HCT116 (cell line): ENCODE measurements around the gene FSIP1. TPM values are rescaled to one million over a fixed set of nuclear protein-coding genes. Genes with fewer than 3 reads are reported as not detected.

Experiments used
- ATAC-seq: fragments of 200-7000 bp; cut with Tn5 transposase; 2 replicates; pipeline ENCODE4 v1.9.1; 2020; ENCODE audit warnings: mild to moderate bottlenecking, moderate library complexity
- BruUV-seq: library from RNA; stranded (reverse); fragments of 400-500 nt; replicated peaks from 2 replicates; lab custom pipeline; 2021; lab: Mats Ljungman, UMichigan
- CTCF ChIA-PET: fragments of 300-600 bp; sonication (Branson Sonifier 250); formaldehyde crosslinking; loops from one replicate; lab custom pipeline; 2021; ENCODE audit warnings: antibody characterized with exemption; lab: Charles Lee
- POLR2A ChIA-PET: fragments of 300-600, 350-600 bp; sonication (Branson Sonifier 250); formaldehyde crosslinking; loops from one replicate; lab custom pipeline; 2021; ENCODE audit warnings: antibody characterized with exemption; lab: Charles Lee
- RAD21 ChIA-PET, 2 experiments: fragments of 300-600 bp; sonication (Branson Sonifier 250); formaldehyde crosslinking; loops; one replicate each; lab custom pipeline; 2023; ENCODE audit warnings: low total read pairs in 2 of 2; ENCODE audit not compliant: uncharacterized antibody in 2 of 2, unreplicated experiment in 2 of 2, low non-redundant PET in 1 of 2; lab: Charles Lee
- DNase-seq: peaks from one replicate; pipeline ENCODE4 v3.0.0-alpha.2; 2010; ENCODE audit warnings: low read depth, low spot score
- H2AFZ ChIP-seq: fragments of 200-600 bp; shearing (Covaris generic), sonication (generic); 2 replicates; pipeline ENCODE4 v1.6.1; 2017; ENCODE audit warnings: low read depth, mixed run types, mixed read lengths, antibody characterized with exemption, low read length; ENCODE audit not compliant: poor library complexity, severe bottlenecking
- H3K27ac ChIP-seq: 2 replicates; pipeline ENCODE4 v1.5.1; 2012; ENCODE audit warnings: low read depth, low read length
- H3K27me3 ChIP-seq: fragments of 200-600 bp; sonication (generic); 2 replicates; pipeline ENCODE4 v1.6.1; 2016; ENCODE audit warnings: mixed run types, low read length, mixed read lengths; ENCODE audit not compliant: insufficient read depth
- H3K36me3 ChIP-seq, 2 experiments: fragments of 200-500 bp in 1 of 2; fragments of 200-600 bp in 1 of 2; sonication (Bioruptor generic) in 1 of 2; sonication (generic) in 1 of 2; 2 replicates each; pipeline versions ENCODE4 v1.5.1 to v1.6.1; 2014 to 2016; ENCODE audit warnings: low read length in 2 of 2, inconsistent platforms in 1 of 2, mixed read lengths in 1 of 2, mixed run types in 1 of 2; ENCODE audit not compliant: insufficient read depth in 2 of 2, control insufficient read depth in 1 of 2
- H3K4me1 ChIP-seq, 2 experiments: fragments of 200-600 bp in 1 of 2; sonication (generic) in 1 of 2; 2 replicates each; pipeline versions ENCODE4 v1.5.1 to v1.6.1; 2012 to 2017; ENCODE audit warnings: low read length in 2 of 2, inconsistent platforms in 1 of 2, mild to moderate bottlenecking in 1 of 2, mixed read lengths in 1 of 2, mixed run types in 1 of 2, moderate library complexity in 1 of 2; ENCODE audit not compliant: insufficient read depth in 2 of 2, control insufficient read depth in 1 of 2
- H3K4me2 ChIP-seq: fragments of 200-600 bp; sonication (generic); 2 replicates; pipeline ENCODE4 v1.6.1; 2017; ENCODE audit warnings: mixed run types, low read length, mixed read lengths
- H3K4me3 ChIP-seq, 2 experiments: fragments of 200-600 bp in 1 of 2; sonication (generic) in 1 of 2; replicated peaks in 1 of 2; 2 replicates each; pipeline ENCODE4 v1.5.1; 2011 to 2016; ENCODE audit warnings: low read length in 2 of 2, control low read depth in 1 of 2, low read depth in 1 of 2, mild to moderate bottlenecking in 1 of 2, mixed read lengths in 1 of 2, mixed run types in 1 of 2
- H3K79me2 ChIP-seq: fragments of 200-600 bp; sonication (generic); 2 replicates; pipeline ENCODE4 v1.6.1; 2017; ENCODE audit warnings: mild to moderate bottlenecking, mixed run types, low read length, moderate library complexity, mixed read lengths; ENCODE audit not compliant: insufficient read depth
- H3K9ac ChIP-seq: fragments of 200-600 bp; sonication (generic); 2 replicates; pipeline ENCODE4 v1.6.1; 2016; ENCODE audit warnings: low read length, mixed read lengths
- H3K9me2 ChIP-seq: fragments of 200-600 bp; sonication (generic), shearing (Covaris generic); 2 replicates; pipeline ENCODE4 v1.6.1; 2017; ENCODE audit warnings: mixed run types, mild to moderate bottlenecking, moderate library complexity; ENCODE audit not compliant: insufficient read depth
- H3K9me3 ChIP-seq, 2 experiments: fragments of 200-500 bp in 1 of 2; fragments of 200-600 bp in 1 of 2; sonication (Bioruptor generic) in 1 of 2; sonication (generic) in 1 of 2; 2 replicates each; pipeline ENCODE4 v1.6.1; 2014 to 2017; ENCODE audit warnings: low read length in 2 of 2, mixed read lengths in 2 of 2, inconsistent platforms in 1 of 2, low read depth in 1 of 2, mild to moderate bottlenecking in 1 of 2, mixed run types in 1 of 2, moderate library complexity in 1 of 2; ENCODE audit not compliant: control insufficient read depth in 1 of 2, insufficient read depth in 1 of 2
- H4K20me1 ChIP-seq: fragments of 200-600 bp; sonication (generic), shearing (Covaris generic); 2 replicates; pipeline ENCODE4 v1.6.1; 2017; ENCODE audit warnings: mixed run types, mild to moderate bottlenecking, moderate library complexity; ENCODE audit not compliant: insufficient read depth
- CBX3 ChIP-seq: IDR thresholded peaks from 2 replicates; pipeline ENCODE4 v1.6.1; 2012; ENCODE audit warnings: low read depth
- CEBPB ChIP-seq: IDR thresholded peaks from 2 replicates; pipeline ENCODE4 v1.6.1; 2012; ENCODE audit warnings: low read depth
- EGR1 ChIP-seq: IDR thresholded peaks from 2 replicates; pipeline ENCODE4 v1.6.1; 2012; ENCODE audit warnings: low read depth
- ELF1 ChIP-seq: IDR thresholded peaks from 2 replicates; pipeline ENCODE4 v1.6.1; 2012; ENCODE audit warnings: low read depth, borderline replicate concordance
- EZH2 ChIP-seq: fragments of 200-600 bp; sonication (generic); IDR thresholded peaks from 2 replicates; pipeline ENCODE4 v1.6.1; 2017; ENCODE audit warnings: antibody characterized with exemption, mixed run types
- FOSL1 ChIP-seq: IDR thresholded peaks from 2 replicates; pipeline ENCODE4 v1.6.1; 2012; ENCODE audit warnings: low read depth
- JUND ChIP-seq: IDR thresholded peaks from 2 replicates; pipeline ENCODE4 v1.6.1; 2012
- POLR2A ChIP-seq: IDR thresholded peaks from 2 replicates; pipeline ENCODE4 v1.7.0; 2011; ENCODE audit warnings: borderline replicate concordance; ENCODE audit not compliant: insufficient read depth, insufficient read length; ENCODE audit errors: extremely low read depth
- RAD21 ChIP-seq: IDR thresholded peaks from 2 replicates; pipeline ENCODE4 v1.6.1; 2012; ENCODE audit warnings: low read depth, mild to moderate bottlenecking
- SIN3A ChIP-seq: IDR thresholded peaks from 2 replicates; pipeline ENCODE4 v1.6.1; 2012; ENCODE audit warnings: low read depth
- YY1 ChIP-seq: IDR thresholded peaks from 2 replicates; pipeline ENCODE4 v1.6.1; 2011; ENCODE audit warnings: low read length, low read depth, moderate library complexity, mild to moderate bottlenecking; ENCODE audit not compliant: insufficient replicate concordance; ENCODE audit errors: extremely low read depth
- ZNF274 ChIP-seq: fragments of 200-500 bp; sonication (Bioruptor generic); IDR thresholded peaks from 2 replicates; pipeline ENCODE4 v1.6.1; 2014; ENCODE audit warnings: mild to moderate bottlenecking, low read depth, low read length, inconsistent platforms
- intact Hi-C: fragments of 100-400 bp; cut with micrococcal nuclease; formaldehyde crosslinking; loops from 2 replicates; pipeline ENCODE4 v1.10.0; 2022
- total RNA-seq: library from RNA; stranded (reverse); gene quantifications from one replicate; pipeline ENCODE4 v1.2.1, GENCODE V29; 2021; ENCODE audit not compliant: unreplicated experiment
- TF ChIP-seq, protein P1 (sequence below): IDR thresholded peaks from 2 replicates; pipeline ENCODE4 v1.6.1; 2012; ENCODE audit warnings: low read depth
- TF ChIP-seq, protein P2 (sequence below): IDR thresholded peaks from 2 replicates; pipeline ENCODE4 v1.6.1; 2012

FSIP1 gene
- total RNA-seq, 1 experiment from 2014 or later: 0.42 TPM

DNA sequence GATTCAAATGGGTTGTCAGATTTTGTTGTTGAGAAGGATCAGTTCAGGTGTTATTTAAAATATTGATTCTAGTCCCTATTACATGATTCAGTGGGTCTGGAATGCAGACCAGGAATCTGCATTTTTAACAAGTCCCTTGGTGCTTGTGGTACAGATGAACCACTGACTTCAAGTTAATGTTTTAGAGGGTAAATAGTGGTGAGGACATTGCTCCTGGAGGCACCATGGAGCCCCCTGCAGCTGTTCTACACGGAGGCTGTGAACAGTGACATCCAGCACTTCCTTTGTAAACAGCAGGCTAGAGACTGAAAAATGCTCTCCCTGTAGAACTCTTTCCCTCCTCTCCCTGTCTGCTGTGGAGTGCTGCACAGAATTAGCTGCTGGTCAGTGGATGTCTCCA, 4.8 kb upstream of the FSIP1 start:
- Histone ChIP-seq H2AFZ (no peak overlapping the region), H3K27ac (no peak overlapping the region), H3K9me2 (no peaks in the 10 kb centered on the region)
- BruUV-seq: no TSS peak
- TF ChIP-seq CBX3 (no peak), JUND (no peak), YY1 (no peak), RAD21 (no peak), SIN3A (no peak), ELF1 (no peak), FOSL1 (no peak), EGR1 (no peak), POLR2A (no peak), CEBPB (no peak), EZH2 (no peak), ZNF274 (no peak)
- TF ChIP-seq, protein P1, sequence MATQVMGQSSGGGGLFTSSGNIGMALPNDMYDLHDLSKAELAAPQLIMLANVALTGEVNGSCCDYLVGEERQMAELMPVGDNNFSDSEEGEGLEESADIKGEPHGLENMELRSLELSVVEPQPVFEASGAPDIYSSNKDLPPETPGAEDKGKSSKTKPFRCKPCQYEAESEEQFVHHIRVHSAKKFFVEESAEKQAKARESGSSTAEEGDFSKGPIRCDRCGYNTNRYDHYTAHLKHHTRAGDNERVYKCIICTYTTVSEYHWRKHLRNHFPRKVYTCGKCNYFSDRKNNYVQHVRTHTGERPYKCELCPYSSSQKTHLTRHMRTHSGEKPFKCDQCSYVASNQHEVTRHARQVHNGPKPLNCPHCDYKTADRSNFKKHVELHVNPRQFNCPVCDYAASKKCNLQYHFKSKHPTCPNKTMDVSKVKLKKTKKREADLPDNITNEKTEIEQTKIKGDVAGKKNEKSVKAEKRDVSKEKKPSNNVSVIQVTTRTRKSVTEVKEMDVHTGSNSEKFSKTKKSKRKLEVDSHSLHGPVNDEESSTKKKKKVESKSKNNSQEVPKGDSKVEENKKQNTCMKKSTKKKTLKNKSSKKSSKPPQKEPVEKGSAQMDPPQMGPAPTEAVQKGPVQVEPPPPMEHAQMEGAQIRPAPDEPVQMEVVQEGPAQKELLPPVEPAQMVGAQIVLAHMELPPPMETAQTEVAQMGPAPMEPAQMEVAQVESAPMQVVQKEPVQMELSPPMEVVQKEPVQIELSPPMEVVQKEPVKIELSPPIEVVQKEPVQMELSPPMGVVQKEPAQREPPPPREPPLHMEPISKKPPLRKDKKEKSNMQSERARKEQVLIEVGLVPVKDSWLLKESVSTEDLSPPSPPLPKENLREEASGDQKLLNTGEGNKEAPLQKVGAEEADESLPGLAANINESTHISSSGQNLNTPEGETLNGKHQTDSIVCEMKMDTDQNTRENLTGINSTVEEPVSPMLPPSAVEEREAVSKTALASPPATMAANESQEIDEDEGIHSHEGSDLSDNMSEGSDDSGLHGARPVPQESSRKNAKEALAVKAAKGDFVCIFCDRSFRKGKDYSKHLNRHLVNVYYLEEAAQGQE: no peak
- TF ChIP-seq, protein P2, sequence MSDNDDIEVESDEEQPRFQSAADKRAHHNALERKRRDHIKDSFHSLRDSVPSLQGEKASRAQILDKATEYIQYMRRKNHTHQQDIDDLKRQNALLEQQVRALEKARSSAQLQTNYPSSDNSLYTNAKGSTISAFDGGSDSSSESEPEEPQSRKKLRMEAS: no peak
- TF ChIP-seq, all 23 proteins: peak for 0
- Histone ChIP-seq H3K27me3 (no peaks in the 10 kb centered on the region), H3K4me1 (peaks cover 14 to 16% of the 10 kb centered on the region in 2 experiments; a peak in 3 of 4 replicates), H4K20me1 (no peaks in the 10 kb centered on the region), H3K36me3 (peaks cover 0 to 3% of the 10 kb centered on the region in 2 experiments; a peak in 1 of 4 replicates), H3K4me2 (no peak overlapping the region), H3K79me2 (peaks cover 11% of the 10 kb centered on the region), H3K9me3 (no peaks in the 10 kb centered on the region), H3K9ac (no peak overlapping the region), H3K4me3 (no peak overlapping the region)
- POLR2A ChIA-PET: no interaction called here
- CTCF ChIA-PET: interaction anchor here (0.8 kb wide), 1 partner anchor 260 kb away, joined by 3 read pairs; no protein-coding TSS in a partner anchor
- intact Hi-C loops: loop anchor here (2.0 to 10.0 kb wide), 3 partner anchors 147 to 487 kb away; partner anchors contain the start of gene EIF2AK4
- RAD21 ChIA-PET: interaction anchor here in 1 of 2 experiments (0.7 to 0.9 kb wide), 2 partner anchors 261 to 461 kb away, joined by 3 to 5 read pairs; no protein-coding TSS in a partner anchor
- ATAC-seq (no peak), DNase-seq (no peak)
